ENCODE results near the gene NEBL. TPM values are rescaled to one million over a fixed set of nuclear protein-coding genes. Genes with fewer than 3 reads are reported as not detected.

Gene NEBL
- total and polyA plus RNA-seq, 7 experiments from 2014 or later: 0.05 to 1.4 (median 0.13) TPM; not detected in 2

- no peak overlapping the region for H3K27ac Mint-ChIP-seq
- ChIA-PET CTCF (no interaction called here), POLR2A (no interaction called here)
- Histone ChIP-seq H3K27me3 (ENCODE audit: control insufficient read depth in 2 of 2, insufficient read depth in 2 of 2, low read length in 2 of 2) (no peaks in the 10 kb centered on the region), H3K27ac (ENCODE audit: low read depth, low read length) (no peak overlapping the region), H3K4me1 (ENCODE audit: control insufficient read depth in 2 of 2, insufficient read depth in 2 of 2, low read length in 2 of 2) (no peaks in the 10 kb centered on the region), H3K36me3 (ENCODE audit: control insufficient read depth in 2 of 3, insufficient read depth in 3 of 3, low read length in 3 of 3) (no peaks in the 10 kb centered on the region), H3K9me3 (ENCODE audit: control insufficient read depth in 2 of 3, low read length in 3 of 3) (no peaks in the 10 kb centered on the region), H3K4me3 (ENCODE audit: low read length) (no peak overlapping the region)
- no peak for DNase-seq
- ATAC-seq: no peak
- H3K4me3 Mint-ChIP-seq: no peak overlapping the region
- peaks cover 0 to 4% (median 0%) of the 10 kb centered on the region in 5 donors for H3K36me3 Mint-ChIP-seq
- H3K4me1 Mint-ChIP-seq: no peaks in the 10 kb centered on the region
- intact Hi-C loops (cut with micrococcal nuclease): no loop called here
- peaks cover 4 to 18% (median 6%) of the 10 kb centered on the region in 11 donors for H3K9me3 Mint-ChIP-seq
- no peaks in the 10 kb centered on the region for H3K27me3 Mint-ChIP-seq
These were observed 38.2 kb upstream of the NEBL start for GRCh38 chr10:20935301-20935700.

DNA sequence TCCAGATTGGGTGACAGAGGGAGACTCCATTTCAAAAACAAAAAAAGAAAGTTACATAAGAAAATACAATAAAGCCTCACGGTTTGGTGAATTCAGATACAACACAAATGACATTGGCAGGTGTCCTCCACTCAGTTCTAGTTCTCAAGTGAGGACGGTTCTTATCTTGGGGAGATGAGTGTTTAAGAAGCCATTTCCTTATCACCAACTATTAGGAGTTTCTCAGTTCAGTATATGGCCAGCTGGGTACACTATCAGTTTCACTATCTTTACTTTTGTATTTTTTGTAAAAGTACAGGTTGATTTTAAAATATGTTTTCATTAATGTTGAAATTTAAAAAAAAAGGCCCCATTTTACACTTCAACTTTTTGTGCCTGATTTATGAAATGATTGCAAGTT lies 36.6 kb upstream of the NEBL start:
- H3K27me3 Mint-ChIP-seq: no peaks in the 10 kb centered on the region
- CTCF ChIA-PET: no interaction called here
- H3K4me1 Mint-ChIP-seq: no peaks in the 10 kb centered on the region
- POLR2A ChIA-PET: no interaction called here
- H3K4me3 Mint-ChIP-seq: no peak overlapping the region
- no peak for DNase-seq
- peaks cover 0 to 4% (median 0%) of the 10 kb centered on the region in 5 donors for H3K36me3 Mint-ChIP-seq
- peaks cover 3 to 14% (median 4%) of the 10 kb centered on the region in 11 donors for H3K9me3 Mint-ChIP-seq
- H3K36me3 ChIP-seq (ENCODE audit: control insufficient read depth in 2 of 3, insufficient read depth in 3 of 3, low read length in 3 of 3): no peaks in the 10 kb centered on the region
- H3K27ac ChIP-seq (ENCODE audit: low read depth, low read length): no peak overlapping the region
- no peaks in the 10 kb centered on the region for H3K4me1 ChIP-seq (ENCODE audit: control insufficient read depth in 2 of 2, insufficient read depth in 2 of 2, low read length in 2 of 2)
- no peak overlapping the region for H3K4me3 ChIP-seq (ENCODE audit: low read length)
- intact Hi-C loops (cut with micrococcal nuclease): no loop called here
- no peaks in the 10 kb centered on the region for H3K27me3 ChIP-seq (ENCODE audit: control insufficient read depth in 2 of 2, insufficient read depth in 2 of 2, low read length in 2 of 2)
- H3K27ac Mint-ChIP-seq: no peak overlapping the region
- H3K9me3 ChIP-seq (ENCODE audit: control insufficient read depth in 2 of 3, low read length in 3 of 3): no peaks in the 10 kb centered on the region
- ATAC-seq: no peak

- H3K4me1 Mint-ChIP-seq: no peaks in the 10 kb centered on the region
- H3K27me3 Mint-ChIP-seq: no peaks in the 10 kb centered on the region
- ChIA-PET POLR2A (no interaction called here), CTCF (no interaction called here)
- no peak for ATAC-seq
- H3K27ac Mint-ChIP-seq: no peak overlapping the region
- H3K4me3 Mint-ChIP-seq: no peak overlapping the region
- no peaks in the 10 kb centered on the region for H3K9me3 ChIP-seq (ENCODE audit: control insufficient read depth in 2 of 3, low read length in 3 of 3)
- DNase-seq: no peak
- H3K4me1 ChIP-seq (ENCODE audit: control insufficient read depth in 2 of 2, insufficient read depth in 2 of 2, low read length in 2 of 2): no peaks in the 10 kb centered on the region
- H3K9me3 Mint-ChIP-seq: peaks cover 0 to 13% (median 4%) of the 10 kb centered on the region in 11 donors
- H3K36me3 ChIP-seq (ENCODE audit: control insufficient read depth in 2 of 3, insufficient read depth in 3 of 3, low read length in 3 of 3): no peaks in the 10 kb centered on the region
- peaks cover 0 to 4% (median 0%) of the 10 kb centered on the region in 5 donors for H3K36me3 Mint-ChIP-seq
- no peak overlapping the region for H3K27ac ChIP-seq (ENCODE audit: low read depth, low read length)
- H3K27me3 ChIP-seq (ENCODE audit: control insufficient read depth in 2 of 2, insufficient read depth in 2 of 2, low read length in 2 of 2): no peaks in the 10 kb centered on the region
- intact Hi-C loops (cut with micrococcal nuclease): no loop called here
- no peak overlapping the region for H3K4me3 ChIP-seq (ENCODE audit: low read length)
These were observed 35.6 kb upstream of the NEBL start for GRCh38 chr10:20932606-20933126.

- Mint-ChIP-seq H3K27ac (no peak overlapping the region), H3K4me3 (no peak overlapping the region), H3K27me3 (no peaks in the 10 kb centered on the region), H3K9me3 (peaks cover 0 to 11% (median 0%) of the 10 kb centered on the region in 11 donors), H3K36me3 (no peaks in the 10 kb centered on the region), H3K4me1 (no peaks in the 10 kb centered on the region)
- Histone ChIP-seq H3K27me3 (ENCODE audit: control insufficient read depth in 2 of 2, insufficient read depth in 2 of 2, low read length in 2 of 2) (no peaks in the 10 kb centered on the region), H3K4me1 (ENCODE audit: control insufficient read depth in 2 of 2, insufficient read depth in 2 of 2, low read length in 2 of 2) (no peaks in the 10 kb centered on the region), H3K9me3 (ENCODE audit: control insufficient read depth in 2 of 3, low read length in 3 of 3) (no peaks in the 10 kb centered on the region), H3K36me3 (ENCODE audit: control insufficient read depth in 2 of 3, insufficient read depth in 3 of 3, low read length in 3 of 3) (no peaks in the 10 kb centered on the region), H3K4me3 (ENCODE audit: low read length) (no peak overlapping the region), H3K27ac (ENCODE audit: low read depth, low read length) (no peak overlapping the region)
- ChIA-PET POLR2A (no interaction called here), CTCF (no interaction called here)
- DNase-seq: no peak
- intact Hi-C loops (cut with micrococcal nuclease): no loop called here
- ATAC-seq: no peak
These were observed 34.2 kb upstream of the NEBL start for GRCh38 chr10:20931156-20931795.

DNA sequence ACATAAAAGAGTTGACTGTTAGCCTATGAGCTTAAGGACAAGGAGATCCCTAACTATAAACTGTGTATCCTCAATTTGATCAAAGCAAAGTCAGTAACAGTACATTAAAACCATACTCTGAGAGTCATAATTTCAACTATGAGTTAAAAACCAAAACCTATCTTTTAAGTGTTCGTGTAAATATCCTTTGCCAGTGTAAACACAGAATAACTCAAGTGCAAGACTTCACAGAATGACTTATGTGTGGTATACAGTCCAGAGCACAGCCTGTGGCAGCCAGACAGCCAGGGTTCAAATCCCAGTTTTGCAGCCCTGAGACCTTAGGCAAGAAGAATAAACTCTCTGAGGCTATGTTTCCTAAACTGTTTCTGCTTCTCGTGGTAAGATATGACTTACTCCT lies 30.3 kb upstream of the NEBL start:
- Mint-ChIP-seq H3K36me3 (no peaks in the 10 kb centered on the region), H3K9me3 (peaks cover 0 to 12% (median 0%) of the 10 kb centered on the region in 11 donors), H3K4me3 (no peak overlapping the region), H3K27me3 (no peaks in the 10 kb centered on the region), H3K4me1 (no peaks in the 10 kb centered on the region), H3K27ac (no peak overlapping the region)
- Histone ChIP-seq H3K4me1 (ENCODE audit: control insufficient read depth in 2 of 2, insufficient read depth in 2 of 2, low read length in 2 of 2) (no peaks in the 10 kb centered on the region), H3K27me3 (ENCODE audit: control insufficient read depth in 2 of 2, insufficient read depth in 2 of 2, low read length in 2 of 2) (no peaks in the 10 kb centered on the region), H3K4me3 (ENCODE audit: low read length) (no peak overlapping the region), H3K36me3 (ENCODE audit: control insufficient read depth in 2 of 3, insufficient read depth in 3 of 3, low read length in 3 of 3) (no peaks in the 10 kb centered on the region), H3K27ac (ENCODE audit: low read depth, low read length) (no peak overlapping the region), H3K9me3 (ENCODE audit: control insufficient read depth in 2 of 3, low read length in 3 of 3) (no peaks in the 10 kb centered on the region)
- ChIA-PET CTCF (no interaction called here), POLR2A (no interaction called here)
- DNase-seq: no peak
- intact Hi-C loops (cut with micrococcal nuclease): no loop called here
- ATAC-seq: no peak

DNA sequence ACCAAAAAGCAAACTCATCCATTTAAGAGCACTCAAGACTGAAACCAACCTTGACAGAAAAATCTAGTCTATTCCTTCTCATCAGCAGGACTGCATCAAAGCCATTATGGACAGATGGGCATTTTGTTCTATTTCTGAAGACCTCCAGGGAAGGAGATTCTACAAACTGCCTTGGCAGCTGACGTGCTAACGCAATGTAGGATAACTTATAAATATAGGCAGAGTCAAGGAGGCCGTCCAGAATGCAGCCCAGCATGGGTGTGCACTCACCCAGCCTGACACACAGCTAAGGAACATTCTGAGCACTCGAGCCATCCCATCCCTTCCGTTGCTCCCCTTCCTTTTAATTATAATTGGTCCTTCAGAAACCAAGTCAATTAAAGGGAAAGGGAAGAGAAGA lies 25.3 kb upstream of the NEBL start:
- no peak for DNase-seq
- Mint-ChIP-seq H3K9me3 (peaks cover 0 to 6% (median 0%) of the 10 kb centered on the region in 11 donors), H3K4me1 (no peaks in the 10 kb centered on the region), H3K27me3 (peaks cover 0 to 10% (median 1%) of the 10 kb centered on the region in 5 donors), H3K4me3 (no peak overlapping the region), H3K27ac (no peak overlapping the region), H3K36me3 (no peaks in the 10 kb centered on the region)
- CTCF ChIA-PET: no interaction called here
- Histone ChIP-seq H3K36me3 (ENCODE audit: control insufficient read depth in 2 of 3, insufficient read depth in 3 of 3, low read length in 3 of 3) (no peaks in the 10 kb centered on the region), H3K4me1 (ENCODE audit: control insufficient read depth in 2 of 2, insufficient read depth in 2 of 2, low read length in 2 of 2) (no peaks in the 10 kb centered on the region), H3K27me3 (ENCODE audit: control insufficient read depth in 2 of 2, insufficient read depth in 2 of 2, low read length in 2 of 2) (no peaks in the 10 kb centered on the region), H3K27ac (ENCODE audit: low read depth, low read length) (no peak overlapping the region), H3K4me3 (ENCODE audit: low read length) (no peak overlapping the region), H3K9me3 (ENCODE audit: control insufficient read depth in 2 of 3, low read length in 3 of 3) (no peaks in the 10 kb centered on the region)
- no peak for ATAC-seq
- POLR2A ChIA-PET: no interaction called here
- intact Hi-C loops (cut with micrococcal nuclease): no loop called here

- Mint-ChIP-seq H3K4me3 (no peak overlapping the region), H3K27me3 (peaks cover 0 to 15% (median 5%) of the 10 kb centered on the region in 5 donors), H3K9me3 (peaks cover 0 to 6% (median 0%) of the 10 kb centered on the region in 11 donors), H3K4me1 (no peaks in the 10 kb centered on the region), H3K27ac (no peak overlapping the region), H3K36me3 (no peaks in the 10 kb centered on the region)
- intact Hi-C loops (cut with micrococcal nuclease): no loop called here
- ChIA-PET CTCF (no interaction called here), POLR2A (no interaction called here)
- no peak for DNase-seq
- Histone ChIP-seq H3K9me3 (ENCODE audit: control insufficient read depth in 2 of 3, low read length in 3 of 3) (no peaks in the 10 kb centered on the region), H3K4me1 (ENCODE audit: control insufficient read depth in 2 of 2, insufficient read depth in 2 of 2, low read length in 2 of 2) (no peaks in the 10 kb centered on the region), H3K27ac (ENCODE audit: low read depth, low read length) (no peak overlapping the region), H3K4me3 (ENCODE audit: low read length) (no peak overlapping the region), H3K36me3 (ENCODE audit: control insufficient read depth in 2 of 3, insufficient read depth in 3 of 3, low read length in 3 of 3) (no peaks in the 10 kb centered on the region), H3K27me3 (ENCODE audit: control insufficient read depth in 2 of 2, insufficient read depth in 2 of 2, low read length in 2 of 2) (no peaks in the 10 kb centered on the region)
- no peak for ATAC-seq
These were observed 24.9 kb upstream of the NEBL start for GRCh38 chr10:20922033-20922432.

Data from naive thymus-derived CD4-positive, alpha-beta T cell (primary cell).